HepG2 (cell line): ENCODE results near the gene ANGPTL2.

Experiments used
- MXI1 ChIP-seq: IDR thresholded peaks from 3 replicates; pipeline ENCODE4 v1.6.1; 2012; ENCODE audit warnings: low read depth, low read length, inconsistent platforms, borderline replicate concordance
- ZNF577 ChIP-seq: sonication (generic); formaldehyde crosslinking; IDR thresholded peaks from 2 replicates; pipeline ENCODE4 v1.4.0; 2020; ENCODE audit warnings: mild to moderate bottlenecking, low read depth, missing genetic modification reagents, borderline replicate concordance

- TF ChIP-seq ZNF577 (CRISPR knock-in tag) (no peak), MXI1 (no peak)
Measured at GRCh38 chr9:127112735-127113161, 9.7 kb downstream of the ANGPTL2 start.
